Lower lobe of right lung (tissue), 2 donors: Measurements from ENCODE around the gene FXYD5. TPM values are rescaled to one million over a fixed set of nuclear protein-coding genes. Genes with fewer than 3 reads are reported as not detected.
"Not testable (repeated sequence)": the region's sequence is repeated elsewhere in the genome, so short reads cannot be mapped to it uniquely, and the experiment has no call there.

ENCODE experiments used
- ATAC-seq, 2 donors: fragments of 200-7000 bp; cut with Tn5 transposase; one replicate each; pipeline ENCODE4 v1.9.1; 2020 to 2022; ENCODE audit warnings: mild to moderate bottlenecking in 2 of 2, moderate library complexity in 2 of 2
- DNase-seq: peaks from one replicate; pipeline ENCODE4 v3.0.0-alpha.2; 2020
- H3K27ac ChIP-seq: fragments of 200-600 bp; one replicate; pipeline ENCODE4 v1.8.0; 2022
- H3K27me3 ChIP-seq: fragments of 200-600 bp; one replicate; pipeline ENCODE4 v1.8.0; 2022; ENCODE audit warnings: low read depth
- H3K36me3 ChIP-seq: fragments of 200-600 bp; one replicate; pipeline ENCODE4 v1.8.0; 2022; ENCODE audit warnings: mild to moderate bottlenecking
- H3K4me1 ChIP-seq: fragments of 200-600 bp; one replicate; pipeline ENCODE4 v1.8.0; 2022
- H3K4me3 ChIP-seq: fragments of 200-600 bp; one replicate; pipeline ENCODE4 v1.8.0; 2022; ENCODE audit warnings: mild to moderate bottlenecking
- H3K9me3 ChIP-seq: fragments of 200-600 bp; one replicate; pipeline ENCODE4 v1.8.0; 2022
- intact Hi-C: fragments of 100-400 bp; cut with DNase I; formaldehyde crosslinking; loops from one replicate; pipeline ENCODE4 v1.11.0; 2022
- total RNA-seq: library from RNA; stranded (reverse); fragmentation: NEBNext Ultra II Directional; extraction: Animal tissue kit (Norgen Biotek cat#: 25700); gene quantifications from one replicate; pipeline ENCODE4 v1.2.1, GENCODE V29; 2021
- TF ChIP-seq, protein P1 (sequence below): fragments of 200-600 bp; IDR thresholded peaks from one replicate; pipeline ENCODE4 v1.8.0; 2022; ENCODE audit warnings: antibody characterized with exemption, mild to moderate bottlenecking
- donor health status: DM: no; HTN: yes; CAD: no; lungs with severe emphysema.

The FXYD5 gene
- total RNA-seq, 1 donor from 2014 or later = 152 TPM

DNA sequence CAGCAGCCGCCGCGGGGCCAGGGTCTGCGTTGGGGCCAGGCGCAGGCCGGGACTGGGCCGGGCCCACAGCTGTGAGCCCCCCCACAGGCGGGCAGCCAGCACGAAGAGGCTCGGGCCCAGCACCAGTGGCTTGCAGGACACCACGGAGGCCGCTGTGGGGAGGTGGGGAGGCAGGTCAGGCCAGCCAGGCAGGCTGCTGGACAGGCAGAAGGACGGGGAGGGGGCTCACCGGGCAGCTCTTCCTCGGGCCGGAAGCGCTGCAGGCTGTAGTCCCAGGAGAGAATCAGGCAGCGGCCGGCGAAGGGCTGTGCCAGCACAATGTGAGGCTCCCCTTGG lies 27.9 kb upstream of the FXYD5 start:
- TF ChIP-seq, protein P1, sequence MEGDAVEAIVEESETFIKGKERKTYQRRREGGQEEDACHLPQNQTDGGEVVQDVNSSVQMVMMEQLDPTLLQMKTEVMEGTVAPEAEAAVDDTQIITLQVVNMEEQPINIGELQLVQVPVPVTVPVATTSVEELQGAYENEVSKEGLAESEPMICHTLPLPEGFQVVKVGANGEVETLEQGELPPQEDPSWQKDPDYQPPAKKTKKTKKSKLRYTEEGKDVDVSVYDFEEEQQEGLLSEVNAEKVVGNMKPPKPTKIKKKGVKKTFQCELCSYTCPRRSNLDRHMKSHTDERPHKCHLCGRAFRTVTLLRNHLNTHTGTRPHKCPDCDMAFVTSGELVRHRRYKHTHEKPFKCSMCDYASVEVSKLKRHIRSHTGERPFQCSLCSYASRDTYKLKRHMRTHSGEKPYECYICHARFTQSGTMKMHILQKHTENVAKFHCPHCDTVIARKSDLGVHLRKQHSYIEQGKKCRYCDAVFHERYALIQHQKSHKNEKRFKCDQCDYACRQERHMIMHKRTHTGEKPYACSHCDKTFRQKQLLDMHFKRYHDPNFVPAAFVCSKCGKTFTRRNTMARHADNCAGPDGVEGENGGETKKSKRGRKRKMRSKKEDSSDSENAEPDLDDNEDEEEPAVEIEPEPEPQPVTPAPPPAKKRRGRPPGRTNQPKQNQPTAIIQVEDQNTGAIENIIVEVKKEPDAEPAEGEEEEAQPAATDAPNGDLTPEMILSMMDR = no peak
- Histone ChIP-seq H3K27ac (no peak overlapping the region), H3K36me3 (no peaks in the 10 kb centered on the region), H3K27me3 (no peaks in the 10 kb centered on the region), H3K4me1 (peaks cover 27% of the 10 kb centered on the region), H3K9me3 (no peaks in the 10 kb centered on the region), H3K4me3 (no peak overlapping the region)
- intact Hi-C loops = no loop called here
- ATAC-seq (no peak), DNase-seq (no peak)

DNA sequence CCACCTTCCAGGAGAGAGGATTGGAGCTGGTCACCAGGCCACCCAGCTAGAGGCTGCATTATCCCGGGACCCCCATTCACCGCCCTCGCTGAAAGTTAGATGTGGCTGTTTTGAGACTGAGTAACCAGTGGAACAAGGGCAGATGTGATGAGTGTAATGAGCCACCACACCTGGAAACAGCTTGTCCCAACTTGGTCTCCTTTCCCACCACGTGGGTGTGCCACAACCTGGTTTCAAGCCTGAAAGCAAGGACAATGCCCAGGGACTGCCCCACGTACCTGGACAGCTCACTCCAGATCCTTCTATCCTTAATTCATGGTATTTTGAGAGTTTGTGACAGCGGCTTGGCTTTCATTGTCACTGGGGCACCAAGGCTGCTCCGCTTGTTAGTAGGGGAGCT lies 26.7 kb upstream of the FXYD5 start:
- ATAC-seq = no peak
- DNase-seq = no peak
- TF ChIP-seq, protein P1 = no peak
- Histone ChIP-seq H3K4me3 (no peak overlapping the region), H3K4me1 (peaks cover 24% of the 10 kb centered on the region), H3K9me3 (no peaks in the 10 kb centered on the region), H3K27ac (no peak overlapping the region), H3K36me3 (no peaks in the 10 kb centered on the region), H3K27me3 (no peaks in the 10 kb centered on the region)
- intact Hi-C loops = no loop called here

DNA sequence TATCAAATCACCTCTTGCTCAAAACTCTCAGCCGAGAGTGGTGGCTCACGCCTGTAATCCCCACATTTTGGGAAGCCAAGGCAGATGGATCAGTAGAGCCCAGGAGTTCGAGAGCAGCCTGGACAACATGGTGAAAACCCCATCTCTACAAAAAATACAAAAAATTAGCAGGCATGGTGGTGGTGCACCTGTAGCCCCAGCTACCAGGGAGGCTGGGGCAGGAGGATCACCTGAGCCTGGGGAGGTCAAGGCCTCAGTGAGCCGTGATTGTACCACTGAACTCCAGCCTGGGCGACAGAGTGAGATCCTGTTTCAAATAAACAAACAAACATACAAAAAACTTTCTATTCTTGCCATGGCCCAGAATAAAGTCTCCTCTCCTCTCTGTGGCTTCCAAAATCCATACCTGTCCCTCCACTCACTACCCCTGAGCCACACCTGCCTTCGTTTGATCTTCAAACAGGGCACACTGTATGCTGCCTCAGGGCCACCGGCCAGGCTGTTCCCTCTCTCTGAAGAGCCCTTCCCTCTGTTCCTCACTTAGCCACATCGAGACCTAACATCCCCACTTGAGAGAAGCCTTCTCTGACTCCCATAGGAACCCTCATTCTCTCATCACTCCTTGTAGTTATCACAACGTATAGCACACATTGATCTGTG lies 26.0 kb upstream of the FXYD5 start:
- no peaks in the 10 kb centered on the region for H3K36me3 ChIP-seq
- no peaks in the 10 kb centered on the region for H3K27me3 ChIP-seq
- no peaks in the 10 kb centered on the region for H3K9me3 ChIP-seq
- TF ChIP-seq, protein P1 = no peak
- H3K4me3 ChIP-seq = no peak overlapping the region
- ATAC-seq (no peak), DNase-seq (no peak)
- H3K27ac ChIP-seq = no peak overlapping the region
- intact Hi-C loops = no loop called here
- H3K4me1 ChIP-seq = peaks cover 18% of the 10 kb centered on the region

DNA sequence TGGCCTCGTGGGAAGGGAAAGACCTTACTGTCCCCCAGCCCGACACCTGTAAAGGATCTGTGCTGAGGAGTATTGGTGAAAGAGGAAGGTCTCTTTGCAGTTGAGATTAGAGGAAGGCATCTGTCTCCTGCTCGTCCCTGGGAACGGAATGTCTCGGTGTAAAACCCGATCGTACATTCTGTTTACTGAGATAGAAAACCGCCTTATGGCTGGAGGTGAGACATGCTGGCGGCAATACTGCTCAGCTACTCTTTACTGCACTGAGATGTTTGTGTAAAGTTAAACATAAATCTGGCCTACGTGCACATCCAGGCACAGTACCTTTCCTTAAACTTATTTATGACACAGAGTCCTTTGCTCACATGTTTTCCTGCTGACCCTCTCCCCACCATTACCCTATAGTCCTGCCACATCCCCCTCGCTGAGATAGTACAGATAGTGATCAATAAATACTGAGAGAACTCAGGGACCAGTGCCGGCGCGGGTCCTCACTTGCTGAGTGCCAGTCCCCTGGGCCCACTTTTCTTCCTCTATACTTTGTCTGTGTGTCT lies 24.7 kb upstream of the FXYD5 start:
- H3K27ac ChIP-seq, H3K4me3 ChIP-seq, intact Hi-C loops, ATAC-seq, H3K27me3 ChIP-seq, H3K36me3 ChIP-seq, H3K9me3 ChIP-seq, H3K4me1 ChIP-seq, DNase-seq: not testable (repeated sequence)

DNA sequence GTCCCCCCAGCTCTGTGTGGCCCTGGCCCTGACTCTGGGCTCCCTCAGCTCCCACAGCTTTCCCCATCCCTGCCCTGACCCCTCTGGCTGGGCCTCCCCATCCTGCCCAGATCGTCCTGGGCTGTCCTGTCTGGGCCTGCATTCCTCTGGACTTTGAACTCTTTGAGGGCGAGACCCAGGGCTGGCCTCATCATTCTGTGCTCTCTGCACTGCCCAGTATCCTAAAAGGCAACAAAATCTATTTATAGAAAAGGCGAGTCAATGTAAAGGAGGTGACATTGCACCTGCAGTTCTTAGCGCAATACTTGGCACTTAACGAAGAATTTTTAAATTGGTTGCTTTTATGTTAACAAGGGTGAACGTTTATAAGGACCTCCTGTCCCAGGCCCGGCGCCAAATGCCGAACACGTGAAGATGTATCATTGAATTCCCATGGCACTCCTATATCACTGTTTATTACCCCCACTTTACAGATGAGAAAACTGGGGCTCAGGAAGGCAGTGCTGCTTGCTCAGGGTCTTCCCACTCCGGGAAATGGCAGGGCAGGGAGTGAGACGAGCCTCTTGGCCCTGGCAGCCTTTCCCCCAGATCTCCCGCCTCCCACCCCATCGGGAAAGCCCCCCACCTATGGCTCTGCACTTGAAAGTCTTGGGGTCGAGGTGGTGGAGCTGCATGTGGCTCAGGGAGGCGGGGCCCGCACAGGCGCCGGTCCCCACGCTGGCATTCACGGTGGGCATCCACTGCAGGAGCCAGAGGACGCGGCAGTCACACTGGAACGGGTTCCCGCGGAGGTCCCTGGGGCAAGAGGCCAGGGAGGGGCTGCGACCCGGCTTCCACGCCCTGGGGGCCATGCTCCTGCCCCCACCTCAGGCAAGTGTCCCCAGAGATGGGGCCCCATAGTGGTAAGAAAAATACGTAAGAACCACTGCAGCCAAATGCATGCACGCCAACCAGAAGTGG lies 23.5 kb upstream of the FXYD5 start:
- no peak overlapping the region for H3K4me3 ChIP-seq
- ATAC-seq (no peak), DNase-seq (no peak)
- H3K9me3 ChIP-seq = no peaks in the 10 kb centered on the region
- peaks cover 14% of the 10 kb centered on the region for H3K4me1 ChIP-seq
- no peak overlapping the region for H3K27ac ChIP-seq
- TF ChIP-seq, protein P1 = no peak
- no peaks in the 10 kb centered on the region for H3K36me3 ChIP-seq
- intact Hi-C loops = no loop called here
- no peaks in the 10 kb centered on the region for H3K27me3 ChIP-seq

DNA sequence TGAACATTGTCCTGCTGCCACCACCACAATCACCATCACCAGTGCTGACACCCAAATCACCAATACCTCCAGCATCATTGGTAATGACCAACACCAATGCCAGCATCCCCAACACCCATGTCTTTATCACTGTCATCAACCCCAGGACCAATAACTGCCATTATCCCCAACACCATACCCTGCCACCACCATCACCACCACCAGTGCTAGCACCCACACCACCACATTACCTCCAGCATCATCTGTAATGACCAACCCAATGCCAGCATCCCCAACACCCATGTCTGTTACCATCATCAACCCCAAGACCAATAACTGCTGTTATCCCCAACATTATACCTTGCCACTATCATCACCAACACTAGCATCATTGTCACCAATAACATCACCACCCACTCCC lies 22.3 kb upstream of the FXYD5 start:
- H3K27me3 ChIP-seq = no peaks in the 10 kb centered on the region
- H3K4me1 ChIP-seq = peaks cover 15% of the 10 kb centered on the region
- no peak for ATAC-seq
- H3K27ac ChIP-seq = no peak overlapping the region
- DNase-seq = no peak
- TF ChIP-seq, protein P1 = no peak
- intact Hi-C loops = no loop called here
- no peaks in the 10 kb centered on the region for H3K9me3 ChIP-seq
- no peaks in the 10 kb centered on the region for H3K36me3 ChIP-seq
- no peak overlapping the region for H3K4me3 ChIP-seq
